D721Med (cell line): ENCODE data around the gene TDRD7.

Experiments
- DNase-seq: peaks from one replicate; pipeline ENCODE4 v3.0.0; 2011; ENCODE audit warnings: low spot score; ENCODE audit not compliant: insufficient read length
- FAIRE-seq: peaks from 2 replicates; lab custom pipeline; 2011; peaks lifted over from hg19 to GRCh38; lab: Jason Lieb, UNC
- TF ChIP-seq, protein P1 (sequence below): IDR thresholded peaks from 2 replicates; pipeline ENCODE4 v1.5.1; 2012; ENCODE audit warnings: mild to moderate bottlenecking, control low read depth; ENCODE audit not compliant: insufficient read depth; ENCODE audit errors: missing control alignments

TDRD7 gene

DNA sequence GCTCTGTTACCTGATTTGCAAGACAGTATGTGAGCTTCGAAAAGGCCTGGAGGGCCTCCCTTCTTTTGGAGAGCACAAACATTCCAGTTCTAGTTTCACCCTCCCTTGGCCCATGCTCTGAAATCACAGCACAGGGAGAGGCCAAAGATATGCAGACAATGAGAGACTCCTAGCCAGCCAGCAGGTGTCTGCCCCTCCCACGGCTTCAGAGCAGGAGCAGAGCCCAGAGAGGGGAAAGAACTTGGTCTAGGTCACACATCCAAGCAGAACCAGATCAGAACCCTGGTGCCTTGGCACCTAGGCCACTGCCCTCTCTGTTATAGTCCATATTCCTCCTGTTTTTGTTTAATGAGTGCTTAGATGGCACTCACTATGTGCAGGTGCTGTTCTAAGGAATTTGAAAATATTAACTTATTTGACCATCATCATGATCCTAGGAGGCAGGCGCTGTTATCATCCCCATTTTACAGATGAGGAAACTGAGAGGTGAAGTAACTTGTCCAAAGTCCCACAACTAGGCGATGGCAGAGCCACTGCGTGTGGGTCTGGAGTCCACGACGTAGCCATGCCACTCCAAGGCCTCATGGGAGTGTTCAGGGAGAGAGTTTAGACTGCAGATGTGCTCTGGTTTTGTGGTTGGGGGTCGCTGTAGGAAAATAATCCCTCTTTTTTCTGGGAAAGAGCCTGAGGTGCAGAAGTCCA, 116.8 kb downstream of the TDRD7 start:
- no peak for FAIRE-seq
- no peak for DNase-seq
- TF ChIP-seq, protein P1, sequence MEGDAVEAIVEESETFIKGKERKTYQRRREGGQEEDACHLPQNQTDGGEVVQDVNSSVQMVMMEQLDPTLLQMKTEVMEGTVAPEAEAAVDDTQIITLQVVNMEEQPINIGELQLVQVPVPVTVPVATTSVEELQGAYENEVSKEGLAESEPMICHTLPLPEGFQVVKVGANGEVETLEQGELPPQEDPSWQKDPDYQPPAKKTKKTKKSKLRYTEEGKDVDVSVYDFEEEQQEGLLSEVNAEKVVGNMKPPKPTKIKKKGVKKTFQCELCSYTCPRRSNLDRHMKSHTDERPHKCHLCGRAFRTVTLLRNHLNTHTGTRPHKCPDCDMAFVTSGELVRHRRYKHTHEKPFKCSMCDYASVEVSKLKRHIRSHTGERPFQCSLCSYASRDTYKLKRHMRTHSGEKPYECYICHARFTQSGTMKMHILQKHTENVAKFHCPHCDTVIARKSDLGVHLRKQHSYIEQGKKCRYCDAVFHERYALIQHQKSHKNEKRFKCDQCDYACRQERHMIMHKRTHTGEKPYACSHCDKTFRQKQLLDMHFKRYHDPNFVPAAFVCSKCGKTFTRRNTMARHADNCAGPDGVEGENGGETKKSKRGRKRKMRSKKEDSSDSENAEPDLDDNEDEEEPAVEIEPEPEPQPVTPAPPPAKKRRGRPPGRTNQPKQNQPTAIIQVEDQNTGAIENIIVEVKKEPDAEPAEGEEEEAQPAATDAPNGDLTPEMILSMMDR, result no peak

DNA sequence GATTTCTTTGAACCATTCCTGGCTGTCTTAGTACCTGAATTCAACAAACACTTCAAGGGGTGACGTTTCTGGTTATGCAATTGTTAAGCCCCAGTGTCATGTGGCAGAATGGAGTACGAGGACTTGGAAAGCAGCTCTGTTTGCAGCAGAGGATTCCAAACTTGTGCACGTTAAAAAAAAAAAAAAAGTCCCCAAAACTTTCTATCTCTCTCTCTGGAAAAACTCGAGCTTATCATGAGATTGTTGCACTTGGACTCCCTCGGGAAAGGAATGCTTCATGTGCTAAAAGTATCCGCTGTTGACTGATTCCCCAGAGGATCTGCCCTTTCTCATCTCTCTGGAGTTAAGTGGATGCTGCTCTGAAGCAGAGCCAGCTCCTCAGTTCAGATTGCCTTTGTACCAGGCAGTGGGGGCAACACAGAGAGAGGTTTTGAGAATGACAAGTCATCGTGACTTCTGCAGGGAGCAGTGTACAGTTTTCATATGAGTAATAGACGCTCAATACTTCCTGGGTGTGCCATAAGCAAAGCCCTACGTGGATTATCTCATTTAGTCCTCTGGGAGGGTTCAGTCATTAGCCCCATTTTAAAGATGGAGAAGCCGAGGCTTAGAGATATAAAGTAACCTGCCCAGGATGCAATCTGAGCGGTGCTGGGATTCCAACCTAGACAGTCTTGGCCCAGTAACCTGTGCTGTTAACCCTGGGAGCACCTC, 117.6 kb downstream of the TDRD7 start:
- DNase-seq, result no peak
- FAIRE-seq, result no peak
- TF ChIP-seq, protein P1, result no peak

DNA sequence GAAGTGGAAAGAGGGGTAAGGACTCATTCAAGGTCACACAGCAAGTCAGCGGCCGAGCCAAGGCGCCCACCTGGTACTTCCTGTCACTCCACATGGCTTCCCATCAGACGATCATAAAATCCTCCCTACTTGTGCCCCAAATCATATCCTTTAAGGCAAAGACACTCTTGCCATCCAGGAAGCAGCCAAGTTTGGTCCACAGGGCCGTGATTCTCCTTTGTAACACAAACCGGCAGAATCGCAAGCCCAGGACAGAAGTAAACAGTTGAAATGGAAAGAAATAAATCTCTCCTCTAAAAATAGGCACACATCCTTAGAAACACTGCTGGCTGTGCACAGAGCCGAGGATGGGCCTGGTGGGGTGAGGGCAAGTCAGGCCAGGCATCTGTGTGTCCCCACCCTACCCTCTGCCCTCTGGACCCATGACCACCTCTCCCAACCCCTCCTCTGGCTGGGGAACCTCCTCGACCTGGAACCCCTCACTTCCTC, 120.0 kb downstream of the TDRD7 start:
- TF ChIP-seq, protein P1, result no peak
- no peak for DNase-seq
- FAIRE-seq, result no peak

DNA sequence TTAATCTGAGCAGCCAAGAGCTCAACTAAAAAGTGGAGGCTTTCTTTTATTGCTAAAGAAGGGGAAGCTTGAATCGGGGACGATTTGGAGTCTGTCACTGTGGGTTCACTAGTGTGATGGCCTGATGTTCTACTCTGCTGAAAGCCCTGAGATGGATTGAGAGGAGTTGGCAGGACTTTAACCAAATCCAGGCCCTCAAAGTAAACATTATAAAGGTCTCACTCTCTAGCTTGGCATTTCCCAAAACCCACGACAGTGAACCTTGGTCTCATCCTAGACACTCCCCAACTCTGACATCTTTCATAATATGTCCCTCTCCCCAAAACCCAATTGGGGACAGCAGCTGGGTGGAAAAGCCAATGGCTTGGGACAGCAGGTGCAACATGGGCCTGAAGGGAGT, 122.3 kb downstream of the TDRD7 start:
- FAIRE-seq (no peak), DNase-seq (no peak)
- TF ChIP-seq, protein P1, result no peak

DNA sequence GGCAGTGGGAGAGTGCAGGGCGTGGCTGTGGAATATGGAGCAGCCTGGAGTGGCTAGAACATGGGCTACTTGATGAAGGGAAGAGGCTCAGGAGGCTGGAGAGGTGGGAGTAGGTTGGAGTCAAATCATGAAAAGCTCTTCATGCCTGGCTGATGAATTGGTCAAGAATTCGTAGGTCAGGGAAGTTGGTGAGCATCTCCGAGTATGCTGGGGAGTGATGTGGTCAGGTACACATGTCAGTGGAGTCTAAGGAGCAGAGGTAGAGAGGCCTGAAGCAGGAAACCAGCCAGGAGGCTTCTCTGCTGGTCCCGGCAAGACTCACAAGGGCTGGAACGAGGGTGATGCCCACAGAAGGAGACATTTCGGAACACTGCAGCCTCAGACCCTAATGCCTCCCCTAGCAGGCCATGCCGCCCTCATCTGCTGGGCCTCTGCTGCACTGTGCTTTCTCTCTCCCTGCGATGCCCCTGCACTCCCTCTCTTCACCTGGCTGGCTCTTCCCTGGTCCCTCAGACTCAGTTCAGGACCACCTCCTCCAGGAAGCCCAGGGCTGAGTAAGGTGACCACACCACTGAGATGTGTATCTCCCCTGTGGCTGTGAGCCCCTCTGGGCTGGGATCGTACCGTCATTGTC, 123.2 kb downstream of the TDRD7 start:
- no peak for DNase-seq
- TF ChIP-seq, protein P1, result no peak
- no peak for FAIRE-seq

DNA sequence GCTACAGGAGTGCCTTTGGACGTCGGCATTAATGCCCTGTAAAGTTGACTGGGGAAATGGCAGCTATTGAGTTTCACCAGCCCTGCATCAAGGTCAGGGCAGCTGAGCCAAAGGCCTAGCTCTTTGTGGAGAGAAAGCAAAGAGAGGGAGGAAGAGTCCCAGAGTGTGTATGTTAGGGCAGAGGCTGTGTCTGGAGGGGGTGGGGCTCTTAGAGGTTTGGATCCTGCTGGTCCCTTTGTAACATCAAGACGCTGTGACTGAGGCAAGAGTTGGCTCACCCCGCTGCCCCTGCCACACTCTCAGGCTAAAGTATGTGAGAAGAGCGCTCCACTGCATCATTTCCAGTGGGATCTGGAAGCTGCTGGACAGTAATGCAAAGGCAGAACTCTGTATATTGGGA, 123.9 kb downstream of the TDRD7 start:
- FAIRE-seq (no peak), DNase-seq (no peak)
- TF ChIP-seq, protein P1, result no peak
